ENCODE measurements around the gene SELENOO. TPM values are rescaled to one million over a fixed set of nuclear protein-coding genes. Genes with fewer than 3 reads are reported as not detected.

The SELENOO gene
- total and polyA plus RNA-seq, 2 experiments from 2014 or later: 29.8 to 54.5 TPM

- TF ChIP-seq, protein P1, sequence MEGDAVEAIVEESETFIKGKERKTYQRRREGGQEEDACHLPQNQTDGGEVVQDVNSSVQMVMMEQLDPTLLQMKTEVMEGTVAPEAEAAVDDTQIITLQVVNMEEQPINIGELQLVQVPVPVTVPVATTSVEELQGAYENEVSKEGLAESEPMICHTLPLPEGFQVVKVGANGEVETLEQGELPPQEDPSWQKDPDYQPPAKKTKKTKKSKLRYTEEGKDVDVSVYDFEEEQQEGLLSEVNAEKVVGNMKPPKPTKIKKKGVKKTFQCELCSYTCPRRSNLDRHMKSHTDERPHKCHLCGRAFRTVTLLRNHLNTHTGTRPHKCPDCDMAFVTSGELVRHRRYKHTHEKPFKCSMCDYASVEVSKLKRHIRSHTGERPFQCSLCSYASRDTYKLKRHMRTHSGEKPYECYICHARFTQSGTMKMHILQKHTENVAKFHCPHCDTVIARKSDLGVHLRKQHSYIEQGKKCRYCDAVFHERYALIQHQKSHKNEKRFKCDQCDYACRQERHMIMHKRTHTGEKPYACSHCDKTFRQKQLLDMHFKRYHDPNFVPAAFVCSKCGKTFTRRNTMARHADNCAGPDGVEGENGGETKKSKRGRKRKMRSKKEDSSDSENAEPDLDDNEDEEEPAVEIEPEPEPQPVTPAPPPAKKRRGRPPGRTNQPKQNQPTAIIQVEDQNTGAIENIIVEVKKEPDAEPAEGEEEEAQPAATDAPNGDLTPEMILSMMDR (IDR thresholded peaks at IDR 0.05; ENCODE audit: low read depth, low read length): no peak
- no peaks in the 10 kb centered on the region for H3K9me3 ChIP-seq (ENCODE audit: low read depth)
Measured at GRCh38 chr22:50256258-50256862, 55.5 kb downstream of the SELENOO start.

DNA sequence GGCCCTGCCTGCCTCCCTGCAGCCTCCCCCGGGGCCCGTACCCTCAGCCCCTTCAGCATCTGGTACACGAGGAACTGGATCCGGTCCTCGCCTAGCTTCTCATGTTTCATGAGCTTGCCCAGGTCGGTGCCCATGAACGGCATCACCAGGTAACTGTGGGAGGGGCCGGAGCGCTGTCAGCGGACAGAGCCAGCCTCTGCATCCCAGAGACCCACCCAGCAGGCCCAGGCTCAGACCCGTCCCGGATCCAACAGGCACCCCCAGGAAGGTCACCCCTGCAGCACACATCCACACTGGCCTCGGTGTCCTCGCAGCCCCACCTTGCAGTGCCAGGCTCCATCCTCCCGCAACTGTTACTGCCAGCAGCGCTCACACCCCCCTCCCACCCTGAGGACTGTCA, 56.2 kb downstream of the SELENOO start:
- no peaks in the 10 kb centered on the region for H3K27me3 ChIP-seq
- no peak overlapping the region for H3K27ac ChIP-seq
- no peak for DNase-seq (ENCODE audit: low read depth in 1 of 2, low spot score in 1 of 2)
- H3K4me1 ChIP-seq (ENCODE audit: low read depth): no peaks in the 10 kb centered on the region
- no peak overlapping the region for H3K4me3 ChIP-seq
- TF ChIP-seq, protein P1 (IDR thresholded peaks at IDR 0.05; ENCODE audit: low read depth, low read length): no peak
- H3K9me3 ChIP-seq (ENCODE audit: low read depth): no peaks in the 10 kb centered on the region
- H3K36me3 ChIP-seq: no peaks in the 10 kb centered on the region

More at GRCh38 chr22:50256258-50256862, 55.5 kb downstream of the SELENOO start:
- Histone ChIP-seq H3K36me3 (no peaks in the 10 kb centered on the region), H3K27me3 (no peaks in the 10 kb centered on the region), H3K4me1 (ENCODE audit: low read depth) (no peaks in the 10 kb centered on the region), H3K27ac (no peak overlapping the region), H3K4me3 (no peak overlapping the region)
- DNase-seq (ENCODE audit: low read depth in 1 of 2, low spot score in 1 of 2): no peak

DNA sequence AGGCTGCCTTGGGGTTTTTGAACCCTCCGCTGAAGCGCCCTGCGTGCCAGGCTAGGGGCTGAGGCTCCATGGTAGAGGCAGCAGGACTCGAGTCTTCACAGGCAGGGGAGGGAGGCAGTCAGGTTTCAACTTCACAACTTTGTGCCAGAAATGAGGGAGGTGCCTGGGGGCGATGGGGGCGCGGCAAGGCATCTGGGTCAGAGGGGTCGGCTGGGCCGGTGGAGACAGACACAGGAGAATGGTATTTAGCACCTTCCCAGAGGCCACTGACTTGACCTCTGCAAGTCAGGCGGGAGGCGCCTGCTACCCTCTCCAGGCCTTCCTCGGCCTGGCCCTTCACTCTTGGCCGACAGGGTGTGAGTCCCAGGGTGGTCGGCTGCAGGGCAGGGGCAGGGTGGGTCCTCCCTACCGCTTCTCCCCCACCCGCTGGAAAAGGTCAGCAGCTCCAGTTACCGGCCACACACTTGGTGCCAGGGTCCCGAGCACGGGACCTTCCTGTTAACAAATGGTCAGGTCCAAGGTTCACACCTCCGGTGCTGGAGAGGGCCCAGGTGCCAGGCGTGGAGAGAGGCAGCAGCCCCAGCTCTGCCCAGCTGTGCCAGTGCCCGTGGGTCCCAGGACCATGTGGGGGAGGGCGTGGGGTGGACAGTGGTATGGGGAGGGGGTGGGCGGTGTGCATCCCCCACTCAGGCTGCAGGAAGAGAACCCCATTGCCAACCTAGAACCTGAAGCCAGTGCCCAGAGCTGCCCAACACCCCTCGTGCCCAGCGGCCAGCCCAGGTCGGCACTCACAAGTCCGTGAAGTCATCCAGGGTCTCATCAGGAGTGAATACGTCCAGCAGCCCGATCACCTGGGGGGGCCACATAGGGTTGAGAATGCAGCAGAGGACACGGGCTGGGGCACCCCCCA, 56.9 kb downstream of the SELENOO start:
- no peak for DNase-seq (ENCODE audit: low read depth in 1 of 2, low spot score in 1 of 2)
- H3K9me3 ChIP-seq (ENCODE audit: low read depth): no peaks in the 10 kb centered on the region
- H3K4me3 ChIP-seq: no peak overlapping the region
- H3K27ac ChIP-seq: no peak overlapping the region
- no peaks in the 10 kb centered on the region for H3K27me3 ChIP-seq
- H3K36me3 ChIP-seq: no peaks in the 10 kb centered on the region
- TF ChIP-seq, protein P1 (IDR thresholded peaks at IDR 0.05; ENCODE audit: low read depth, low read length): no peak
- no peaks in the 10 kb centered on the region for H3K4me1 ChIP-seq (ENCODE audit: low read depth)

DNA sequence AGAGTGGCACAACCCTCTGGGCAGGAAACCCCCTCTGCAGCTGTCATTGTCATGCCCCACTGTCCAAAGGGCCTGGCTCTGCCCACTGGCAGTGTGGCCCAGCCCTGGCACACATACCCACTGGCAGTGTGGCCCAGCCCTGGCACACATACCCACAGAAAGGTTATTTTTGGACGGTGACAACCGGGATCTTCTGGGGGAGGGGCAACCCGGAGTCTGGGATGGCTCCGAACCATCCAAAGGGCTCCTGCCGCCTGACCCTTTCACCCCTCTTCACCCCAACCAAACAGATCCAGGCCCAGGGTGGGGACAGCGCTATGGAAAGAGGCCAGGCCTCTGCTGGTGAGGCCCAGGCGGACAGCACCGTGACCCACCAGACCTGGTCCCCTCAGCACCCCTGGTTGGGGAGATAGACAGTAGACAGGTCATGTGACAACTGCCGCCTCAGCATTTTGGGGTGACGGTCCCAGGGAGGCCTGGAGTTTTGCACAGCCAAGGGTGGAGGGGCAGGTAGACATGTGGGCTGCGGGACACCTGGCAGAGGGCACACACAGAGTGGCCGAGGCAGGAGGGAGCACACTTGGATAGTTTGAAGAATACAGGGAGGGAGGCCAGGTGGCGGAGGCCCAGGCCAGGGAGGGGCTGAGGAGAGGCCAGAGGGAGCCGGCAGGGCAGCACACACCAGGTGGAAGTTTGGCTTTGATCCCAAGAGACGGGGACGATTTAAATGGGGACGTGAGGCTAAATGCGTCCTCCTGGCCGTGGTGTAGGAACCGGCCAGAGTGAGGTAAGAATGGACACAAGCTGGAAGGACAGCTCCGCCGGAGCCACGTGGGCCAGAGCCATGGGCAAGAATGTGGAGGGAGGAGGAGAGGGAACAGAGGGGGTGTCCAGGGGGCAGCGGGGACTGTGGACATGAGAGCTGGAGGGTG, 57.8 kb downstream of the SELENOO start:
- Histone ChIP-seq H3K36me3 (no peaks in the 10 kb centered on the region), H3K4me3 (no peak overlapping the region), H3K27ac (no peak overlapping the region), H3K27me3 (no peaks in the 10 kb centered on the region), H3K9me3 (ENCODE audit: low read depth) (no peaks in the 10 kb centered on the region), H3K4me1 (ENCODE audit: low read depth) (no peaks in the 10 kb centered on the region)
- no peak for DNase-seq (ENCODE audit: low read depth in 1 of 2, low spot score in 1 of 2)
- TF ChIP-seq, protein P1 (IDR thresholded peaks at IDR 0.05; ENCODE audit: low read depth, low read length): no peak

- Histone ChIP-seq H3K27ac (no peak overlapping the region), H3K36me3 (no peaks in the 10 kb centered on the region), H3K4me1 (ENCODE audit: low read depth) (no peaks in the 10 kb centered on the region), H3K9me3 (ENCODE audit: low read depth) (no peaks in the 10 kb centered on the region), H3K4me3 (no peak overlapping the region), H3K27me3 (no peaks in the 10 kb centered on the region)
- TF ChIP-seq, protein P1 (IDR thresholded peaks at IDR 0.05; ENCODE audit: low read depth, low read length): no peak
- no peak for DNase-seq (ENCODE audit: low read depth in 1 of 2, low spot score in 1 of 2)
Measured at GRCh38 chr22:50259302-50259701, 58.5 kb downstream of the SELENOO start.
